GM12892 (cell line): Measurements from ENCODE around the gene TLR6.

Source experiments
- POLR2A ChIP-seq: IDR thresholded peaks from 2 replicates; pipeline ENCODE4 v1.6.1; 2011; ENCODE audit warnings: low read depth, low read length, control low read depth
- POLR2AphosphoS5 ChIP-seq: IDR thresholded peaks from 2 replicates; pipeline ENCODE4 v1.6.1; 2011; ENCODE audit warnings: low read depth, low read length, control low read depth

DNA sequence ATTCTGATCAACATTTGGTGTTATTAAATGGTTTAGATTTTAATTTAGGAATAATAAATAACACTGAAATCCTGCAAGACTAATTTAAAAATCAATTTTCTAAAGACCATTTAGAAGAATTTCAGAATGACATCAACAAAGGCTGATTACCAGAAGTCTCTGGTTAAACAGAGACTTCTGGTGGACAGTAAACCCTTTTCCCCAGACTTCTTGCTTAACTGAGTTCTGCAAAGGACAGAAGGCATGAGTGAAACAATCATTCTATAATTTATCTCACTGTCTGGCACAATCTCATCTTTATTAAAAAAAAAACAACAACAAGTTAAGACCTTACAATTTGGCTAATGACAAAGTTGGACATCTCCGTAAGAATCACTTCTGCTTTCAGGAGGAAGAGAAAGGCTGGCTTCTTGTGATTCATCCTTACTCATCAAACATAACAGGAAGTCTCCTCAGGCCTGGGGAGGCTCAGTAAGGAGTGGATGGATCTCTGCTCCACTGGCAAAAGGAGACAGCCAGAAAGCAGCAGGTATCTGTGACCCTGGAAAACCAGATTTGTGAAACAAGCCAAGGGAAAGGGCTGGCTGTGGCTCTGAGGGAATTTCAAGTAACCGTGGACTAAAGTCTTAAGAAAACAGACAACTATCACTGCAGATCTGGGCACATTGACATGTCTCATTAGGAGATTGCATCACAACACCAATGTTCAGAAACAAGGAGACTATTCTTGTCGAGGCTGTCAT is 908 bp upstream of the TLR6 start:
- no peak for TF ChIP-seq POLR2AphosphoS5
- peak; percentile 48; the same call in 1 of the 2 replicates for TF ChIP-seq POLR2A
